Suppressor macrophage treated with lipopolysaccharide for 1 hour (primary cell): ENCODE results near the gene FOLR1.

Source experiments
- DNase-seq, 3 donors: peaks; one replicate each; pipeline ENCODE4 v3.0.0-alpha.2; 2020 to 2022

Gene FOLR1

GRCh38 chr11:72236774-72237111 lies 44.8 kb downstream of the FOLR1 start:
- no peak for DNase-seq

DNA sequence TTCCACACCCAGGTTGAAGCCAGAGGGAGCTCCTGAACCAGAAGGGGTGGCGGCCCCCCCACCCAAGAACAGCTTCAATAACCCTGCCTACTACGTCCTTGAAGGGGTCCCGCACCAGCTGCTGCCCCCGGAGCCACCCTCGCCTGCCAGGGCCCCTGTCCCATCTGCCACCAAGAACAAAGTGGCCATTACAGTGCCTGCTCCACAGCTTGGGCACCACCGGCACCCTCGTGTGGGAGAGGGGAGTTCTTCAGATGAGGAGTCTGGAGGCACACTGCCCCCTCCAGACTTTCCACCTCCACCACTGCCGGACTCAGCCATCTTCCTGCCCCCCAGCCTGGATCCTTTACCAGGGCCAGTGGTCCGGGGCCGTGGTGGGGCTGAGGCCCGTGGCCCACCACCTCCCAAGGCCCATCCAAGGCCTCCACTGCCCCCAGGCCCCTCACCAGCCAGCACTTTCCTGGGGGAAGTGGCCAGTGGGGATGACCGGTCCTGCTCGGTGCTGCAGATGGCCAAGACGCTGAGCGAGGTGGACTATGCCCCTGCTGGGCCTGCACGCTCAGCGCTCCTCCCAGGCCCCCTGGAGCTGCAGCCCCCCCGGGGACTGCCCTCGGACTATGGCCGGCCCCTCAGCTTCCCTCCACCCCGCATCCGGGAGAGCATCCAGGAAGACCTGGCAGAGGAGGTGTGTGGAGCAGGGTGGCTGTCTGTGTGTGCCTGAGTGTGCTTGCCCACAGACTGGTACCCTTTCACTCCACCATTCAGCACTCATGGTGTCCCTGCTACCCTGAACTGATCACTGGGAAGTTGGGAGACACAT lies 45.4 kb downstream of the FOLR1 start:
- DNase-seq: no peak

GRCh38 chr11:72238040-72238450 lies 46.1 kb downstream of the FOLR1 start:
- DNase-seq: peak; percentile 71 to 80 (median 76)

GRCh38 chr11:72238492-72239312 lies 46.8 kb downstream of the FOLR1 start:
- no peak for DNase-seq

DNA sequence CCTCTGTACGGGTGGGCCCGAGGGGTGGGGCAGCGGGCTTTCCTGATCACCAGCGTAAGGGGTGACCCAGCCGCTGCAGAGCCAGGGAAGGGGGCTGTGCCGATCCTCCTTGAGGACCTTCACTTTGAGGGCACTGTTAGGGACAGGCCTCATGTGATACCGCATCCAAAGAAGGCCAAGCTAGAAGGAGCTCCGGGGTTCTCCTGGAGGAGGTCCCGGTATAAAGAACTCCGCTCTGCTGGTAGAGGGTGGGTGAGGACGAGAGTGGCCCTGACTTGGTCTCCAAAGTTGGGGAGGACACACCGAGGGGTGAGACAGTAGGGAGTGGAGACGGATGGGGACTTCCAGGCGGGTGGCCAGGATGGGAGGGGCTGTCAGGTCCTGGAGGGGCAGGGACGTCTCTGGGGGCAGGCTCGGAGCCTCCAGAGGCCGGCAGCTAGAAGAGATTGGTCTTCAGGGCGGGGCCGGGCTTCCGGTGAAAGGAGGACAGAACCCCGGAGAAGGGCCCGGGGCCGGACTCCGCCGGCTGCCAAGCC lies 47.4 kb downstream of the FOLR1 start:
- DNase-seq: peak; percentile 40 to 67 (median 40)

GRCh38 chr11:72239849-72240460 lies 48.0 kb downstream of the FOLR1 start:
- peak; percentile 51 to 74 (median 55) for DNase-seq

GRCh38 chr11:72240461-72241290 lies 48.7 kb downstream of the FOLR1 start:
- peak in 1 of 3 donors; percentile 27 for DNase-seq

DNA sequence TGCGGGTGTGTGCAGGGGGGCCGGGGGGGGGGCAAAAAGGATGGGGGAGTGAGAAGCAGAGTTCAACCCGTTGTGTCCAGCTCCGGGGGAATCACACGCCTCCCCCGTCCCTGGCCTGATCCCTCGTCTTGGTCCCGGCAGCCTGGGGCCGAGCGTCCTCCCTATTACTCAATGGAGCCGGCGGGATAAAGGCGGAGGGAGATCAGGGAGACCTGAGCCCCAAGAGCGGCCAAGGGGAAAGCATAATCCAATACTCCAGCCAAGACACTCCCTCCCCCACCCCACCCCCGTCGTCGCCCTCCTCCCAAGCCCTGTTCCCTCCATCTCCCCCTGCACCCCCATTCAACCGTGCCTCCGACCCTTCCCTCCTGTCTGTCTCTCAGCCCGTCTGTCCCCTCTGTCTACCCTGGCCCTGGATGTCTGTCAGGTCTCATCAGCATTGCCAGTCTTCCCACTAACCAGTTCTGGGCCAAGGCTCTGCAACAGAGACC lies 49.4 kb downstream of the FOLR1 start:
- DNase-seq: no peak

DNA sequence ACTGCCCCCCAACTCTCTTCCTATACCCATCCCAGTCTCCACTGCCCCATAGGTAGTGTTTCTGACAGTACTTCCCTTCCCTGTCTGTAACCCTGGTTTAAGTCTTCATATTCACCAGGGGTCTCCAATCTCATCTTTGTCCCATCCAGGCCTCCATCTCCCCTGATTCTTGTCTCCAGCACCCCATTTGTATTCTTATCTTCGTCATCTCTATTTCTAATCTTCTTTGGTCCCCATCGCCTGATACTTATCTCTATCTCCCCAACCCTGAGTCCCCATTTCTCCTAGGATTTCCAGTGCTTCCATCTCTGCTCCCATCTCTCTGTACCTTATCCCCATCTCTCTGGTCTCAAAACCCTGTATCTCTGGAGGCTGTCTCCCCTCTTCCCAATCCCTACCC lies 50.2 kb downstream of the FOLR1 start:
- DNase-seq: no peak

DNA sequence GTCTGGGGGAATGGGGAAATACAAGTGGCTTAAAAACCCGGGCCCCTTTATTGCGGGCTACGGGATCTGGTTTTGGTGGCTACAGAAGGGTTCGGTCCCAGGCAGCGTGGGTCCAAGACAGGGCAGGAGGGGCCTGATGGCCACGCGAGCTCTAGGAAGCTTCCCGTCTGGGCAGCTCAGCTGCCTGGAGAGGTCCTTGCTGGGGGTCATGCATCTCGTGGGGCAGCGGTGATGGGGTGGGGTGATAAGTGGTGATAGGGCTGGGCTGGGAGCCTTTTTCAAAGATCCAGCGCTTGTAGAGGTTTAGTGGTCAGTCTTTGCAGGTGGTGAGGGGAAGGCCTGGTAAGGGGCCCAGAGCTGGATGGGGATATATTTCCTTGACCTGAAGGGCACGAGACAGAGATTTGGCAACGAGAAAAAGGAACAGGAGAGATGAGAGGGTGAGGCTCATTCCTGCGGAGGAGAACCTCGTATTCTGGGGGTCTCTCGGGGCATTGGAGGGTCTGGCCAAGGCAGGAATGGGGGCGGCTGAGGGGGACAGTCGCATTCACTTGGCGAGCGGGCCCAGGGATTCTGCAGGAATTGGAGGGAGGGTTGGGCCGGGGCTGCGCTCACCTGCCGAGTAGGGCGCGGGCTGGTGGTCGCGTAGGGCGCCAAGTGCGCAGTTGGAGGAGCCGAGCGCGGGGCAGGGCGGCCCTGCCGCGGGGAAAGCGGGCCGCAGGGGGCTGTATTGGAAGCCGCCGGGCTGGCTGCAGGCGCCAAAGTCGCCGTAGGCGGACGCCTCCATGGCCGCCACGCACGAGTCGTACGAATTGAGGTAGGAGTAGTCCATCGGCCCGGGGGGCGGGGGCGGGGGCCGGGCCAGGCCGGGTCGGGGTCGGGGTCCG lies 51.5 kb downstream of the FOLR1 start:
- no peak for DNase-seq

- DNase-seq: peak in 1 of 3 donors; percentile 30
These were observed 52.1 kb downstream of the FOLR1 start, which contains the start of gene PHOX2A for GRCh38 chr11:72244060-72244360. TSS of gene PHOX2A (minus strand) at chr11:72244176. CDS start at chr11:72244004, 172 bp downstream.

DNA sequence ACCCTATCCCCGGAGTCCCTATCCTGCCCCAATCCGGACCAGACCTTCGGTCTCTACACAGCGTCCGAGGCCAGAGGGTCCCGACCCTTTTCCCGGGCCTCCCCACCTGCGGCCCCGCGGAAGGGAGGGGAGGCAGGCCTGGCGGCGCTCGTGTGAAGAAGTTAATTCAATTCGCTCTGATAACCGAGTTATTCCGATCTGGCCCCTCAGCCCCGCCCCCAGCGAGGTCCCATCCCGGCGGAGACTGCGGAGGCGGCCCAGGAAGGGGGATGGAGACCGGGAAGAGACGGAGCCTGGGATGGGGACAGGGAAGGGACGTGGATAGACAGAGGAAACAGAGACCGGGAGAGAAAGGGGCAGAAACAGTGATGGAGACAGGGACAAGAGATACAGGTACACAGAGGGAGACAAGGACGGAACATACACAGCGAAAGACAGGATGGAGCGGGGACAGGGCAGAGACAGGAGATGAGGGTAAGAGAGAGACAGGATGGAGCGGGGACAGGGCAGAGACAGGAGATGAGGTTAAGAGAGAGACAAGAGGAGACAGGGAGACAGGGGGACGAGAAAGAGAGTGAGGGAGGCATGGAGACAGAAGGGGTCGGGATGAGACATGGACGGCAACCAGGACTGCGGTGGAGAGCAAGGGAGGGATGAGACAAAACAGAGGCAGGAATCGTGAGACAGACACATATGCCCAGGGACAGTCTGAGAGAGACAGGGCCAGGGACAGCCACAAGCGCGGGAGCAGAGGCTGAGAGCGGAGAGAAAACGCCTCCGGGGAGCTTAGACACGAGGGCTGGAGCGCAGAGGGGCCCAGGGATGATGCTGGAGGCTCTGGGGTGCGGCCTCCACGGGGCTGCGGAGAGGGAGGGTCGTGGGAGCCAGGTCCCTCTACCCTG lies 52.7 kb downstream of the FOLR1 start:
- DNase-seq: no peak

DNA sequence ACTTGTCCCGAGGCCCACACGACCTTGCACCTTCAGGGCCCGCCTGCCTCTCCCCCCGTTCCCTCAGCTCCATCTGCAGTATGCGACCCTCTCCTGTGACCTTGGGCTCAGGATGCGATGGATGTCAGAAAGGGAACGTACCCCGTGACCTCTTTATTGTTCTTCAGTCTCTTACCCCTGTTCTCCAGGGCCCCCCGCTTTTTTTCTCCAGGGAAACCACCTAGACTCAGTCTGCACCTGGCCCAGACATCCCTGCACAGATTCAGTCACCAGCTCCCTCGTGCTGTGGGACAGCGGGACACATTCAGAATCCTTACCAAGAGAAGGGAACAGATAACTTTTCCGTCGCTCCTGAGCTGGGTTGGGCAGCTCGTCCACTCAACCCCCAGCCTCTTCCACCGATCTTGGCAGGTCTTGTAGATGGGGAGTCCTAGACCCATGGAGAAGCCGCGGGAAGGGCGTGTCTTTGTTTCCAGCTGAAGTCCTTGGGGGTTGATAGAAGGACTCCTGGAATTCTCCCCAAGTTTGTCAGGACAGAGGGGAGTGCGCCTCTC lies 53.4 kb downstream of the FOLR1 start:
- no peak for DNase-seq
